K562 (cell line): ENCODE results near the gene SOX6. TPM values are rescaled to one million over a fixed set of nuclear protein-coding genes. Genes with fewer than 3 reads are reported as not detected.

ENCODE experiments used
- ATAC-seq: fragments of 200-7000 bp; cut with Tn5 transposase; 3 replicates; pipeline ENCODE4 v1.9.1; 2020; ENCODE audit warnings: moderate library complexity
- BruUV-seq: library from RNA; stranded (reverse); fragments of 400-500 nt; replicated peaks from 2 replicates; lab custom pipeline; 2021; lab: Mats Ljungman, UMichigan
- CTCF ChIA-PET: fragments of 300-600 bp; formaldehyde crosslinking; extraction: SDS; loops from one replicate; lab custom pipeline; 2021; ENCODE audit warnings: low intra/inter-chr PET ratio; lab: Yijun Ruan, JAX
- POLR2A ChIA-PET: fragments of 300-600, 350-650 bp; sonication (Branson Sonifier 250); formaldehyde crosslinking; extraction: SDS; loops from one replicate; lab custom pipeline; 2021; ENCODE audit warnings: antibody characterized with exemption, inconsistent platforms; lab: Yijun Ruan, JAX
- DNase-seq, 4 experiments: peaks; one replicate each; pipeline versions ENCODE4 v3.0.0 to v3.0.0-alpha.2; 2011 to 2018; ENCODE audit warnings: low spot score in 3 of 4, mixed read lengths in 3 of 4; ENCODE audit errors: extremely low read depth in 1 of 4
- FAIRE-seq: peaks from 2 replicates; lab custom pipeline; 2011; peaks lifted over from hg19 to GRCh38; lab: Jason Lieb, UNC
- H2AFZ ChIP-seq: 2 replicates; pipeline ENCODE4 v1.6.0; 2011; ENCODE audit warnings: low read depth, low read length, control low read depth, inconsistent platforms
- H3K27ac ChIP-seq: fragments of 200-600 bp; 3 replicates; pipeline ENCODE4 v1.8.0; 2011; ENCODE audit warnings: low read depth, mild to moderate bottlenecking, control low read depth, inconsistent platforms, low read length, moderate library complexity, mixed read lengths; ENCODE audit errors: extremely low read depth
- H3K27me3 ChIP-seq, 2 experiments: fragments of 300-600 bp in 1 of 2; 2 replicates in 1 of 2; 3 replicates in 1 of 2; pipeline versions ENCODE4 v1.6.0 to v1.8.0; 2011; ENCODE audit warnings: inconsistent platforms in 2 of 2, low read length in 2 of 2, mild to moderate bottlenecking in 1 of 2, mixed read lengths in 1 of 2, moderate library complexity in 1 of 2; ENCODE audit not compliant: control insufficient read depth in 2 of 2, insufficient read depth in 2 of 2
- H3K36me3 ChIP-seq: fragments of 300-600 bp; 3 replicates; pipeline ENCODE4 v1.8.0; 2011; ENCODE audit warnings: mild to moderate bottlenecking, low read length, inconsistent platforms; ENCODE audit not compliant: control insufficient read depth, insufficient read depth
- H3K4me1 ChIP-seq, 2 experiments: fragments of 200-600 bp in 1 of 2; replicated peaks in 1 of 2; 2 replicates in 1 of 2; 3 replicates in 1 of 2; pipeline versions ENCODE4 v1.5.1 to v1.8.0; 2011; ENCODE audit warnings: inconsistent platforms in 2 of 2, low read length in 2 of 2, mild to moderate bottlenecking in 1 of 2, mixed read lengths in 1 of 2, moderate library complexity in 1 of 2; ENCODE audit not compliant: control insufficient read depth in 2 of 2, insufficient read depth in 2 of 2
- H3K4me2 ChIP-seq: 2 replicates; pipeline ENCODE4 v1.6.1; 2011; ENCODE audit warnings: low read length, control low read depth, inconsistent platforms, mixed read lengths; ENCODE audit not compliant: insufficient read depth
- H3K4me3 ChIP-seq: fragments of 200-600 bp; sonication (generic), shearing (Covaris generic); 2 replicates; pipeline ENCODE4 v1.5.1; 2016; ENCODE audit warnings: control low read depth, inconsistent platforms
- H3K79me2 ChIP-seq: fragments of 200-600 bp; 3 replicates; pipeline ENCODE4 v1.8.0; 2011; ENCODE audit warnings: low read length, inconsistent platforms; ENCODE audit not compliant: control insufficient read depth, insufficient read depth
- H3K9ac ChIP-seq, 2 experiments: 2 replicates each; pipeline versions ENCODE4 v1.6.0 to v1.6.1; 2011; ENCODE audit warnings: low read depth in 2 of 2, low read length in 2 of 2, control low read depth in 1 of 2, inconsistent platforms in 1 of 2, mild to moderate bottlenecking in 1 of 2, mixed read lengths in 1 of 2; ENCODE audit not compliant: insufficient read depth in 1 of 2
- H3K9me1 ChIP-seq: one replicate; pipeline ENCODE4 v1.6.0; 2011; ENCODE audit warnings: inconsistent platforms, mild to moderate bottlenecking, low read length, moderate library complexity; ENCODE audit not compliant: control insufficient read depth, insufficient read depth
- H3K9me3 ChIP-seq: replicated peaks from 2 replicates; pipeline ENCODE4 v1.5.1; 2011; ENCODE audit warnings: low read depth, low read length, inconsistent platforms; ENCODE audit not compliant: control insufficient read depth, insufficient read depth
- H4K20me1 ChIP-seq: replicated peaks from 2 replicates; pipeline ENCODE4 v1.6.1; 2011; ENCODE audit warnings: low read length, inconsistent platforms, mixed read lengths; ENCODE audit not compliant: control insufficient read depth, insufficient read depth
- ADNP ChIP-seq: fragments of 200-800 bp; sonication (Bioruptor generic); IDR thresholded peaks from 2 replicates; pipeline ENCODE4 v1.6.1; 2016; ENCODE audit warnings: missing genetic modification characterization, missing compliant biosample characterization
- CBFA2T3 ChIP-seq: fragments of 450-650 bp; IDR thresholded peaks from 2 replicates; pipeline ENCODE4 v1.6.1; 2017
- EP300 ChIP-seq: IDR thresholded peaks from 2 replicates; pipeline ENCODE4 v1.6.1; 2012; ENCODE audit warnings: low read length, improper control_type of control experiment
- EZH2 ChIP-seq: IDR thresholded peaks from 2 replicates; pipeline ENCODE4 v1.6.1; 2012; ENCODE audit warnings: low read depth, mild to moderate bottlenecking, inconsistent platforms, low read length, borderline replicate concordance
- GATAD2A ChIP-seq: fragments of 450-650 bp; IDR thresholded peaks from 2 replicates; pipeline ENCODE4 v1.6.1; 2017
- HMBOX1 ChIP-seq: sonication (generic); IDR thresholded peaks from 2 replicates; pipeline ENCODE4 v1.6.1; 2016
- KDM5B ChIP-seq: fragments of 200-600 bp; sonication (generic); IDR thresholded peaks from 2 replicates; pipeline ENCODE4 v1.6.1; 2012; ENCODE audit warnings: low read depth, mild to moderate bottlenecking, moderate library complexity, low read length, control low read depth, inconsistent platforms; ENCODE audit not compliant: insufficient replicate concordance
- POLR2A ChIP-seq: fragments of 450-650 bp; conservative IDR thresholded peaks from 2 replicates; pipeline ENCODE4 v1.6.1; 2016
- SMARCA4 ChIP-seq: fragments of 450-650 bp; IDR thresholded peaks from 2 replicates; pipeline ENCODE4 v1.6.1; 2016
- ZEB2 ChIP-seq: fragments of 450-650 bp; IDR thresholded peaks from 2 replicates; pipeline ENCODE4 v1.6.1; 2016
- ZNF175 ChIP-seq: fragments of 200-800 bp; sonication (Bioruptor generic); IDR thresholded peaks from 2 replicates; pipeline ENCODE4 v1.6.1; 2016; ENCODE audit warnings: low read depth, mild to moderate bottlenecking, missing genetic modification characterization, missing compliant biosample characterization
- ZNF384 ChIP-seq: IDR thresholded peaks from 2 replicates; pipeline ENCODE4 v1.6.1; 2012; ENCODE audit warnings: low read depth, low read length, improper control_type of control experiment
- ZNF512 ChIP-seq: IDR thresholded peaks from 2 replicates; pipeline ENCODE4 v1.6.1; 2016; ENCODE audit warnings: missing genetic modification characterization, missing compliant biosample characterization
- ZNF764 ChIP-seq: fragments of 250-450 bp; sonication (Bioruptor Pico); IDR thresholded peaks from 2 replicates; pipeline ENCODE4 v1.4.0; 2020; ENCODE audit warnings: low read depth, mild to moderate bottlenecking, moderate library complexity
- WGBS: fragments of 100-300 bp; shearing (Covaris generic); methylation state at CpG from one replicate; pipeline ENCODE4 v1.1.6; 2016; ENCODE audit warnings: low coverage, mixed read lengths; ENCODE audit not compliant: insufficient coverage; ENCODE audit errors: missing lambda C conversion rate; 5-methylcytosine and 5-hydroxymethylcytosine counted together
- in situ Hi-C: fragments of 300-500 bp; cut with MboI; formaldehyde crosslinking; loops from 4 replicates; pipeline ENCODE4 v1.15.0; 2018; ENCODE audit warnings: inconsistent platforms, mixed read lengths
- intact Hi-C: fragments of 100-400 bp; cut with micrococcal nuclease; formaldehyde crosslinking; loops from 2 replicates; pipeline ENCODE4 v1.14.2; 2022
- polyA plus RNA-seq, 8 experiments: library from polyadenylated mRNA; depleted of rRNA in 4 of 8; stranded (reverse) in 5 of 8; unstranded in 3 of 8; fragments of >200 nt; fragmentation: Nextera tagmentation in 2 of 8; fragmentation: Illumina TruSeq in 1 of 8; extraction: Ambion mirVana in 2 of 8; extraction: Trizol in 1 of 8; gene quantifications; 2 replicates each; pipeline versions ENCODE4 v1.2.1 to v1.2.3, GENCODE V29; 2011 to 2014; ENCODE audit warnings: inconsistent platforms in 1 of 8, missing spikeins in 1 of 8
- total RNA-seq, 7 experiments: library from RNA; depleted of rRNA in 6 of 7; stranded (reverse); fragments of >200 nt in 6 of 7; fragmentation: Illumina TruSeq in 2 of 7; extraction: Trizol in 2 of 7; gene quantifications; 2 replicates each; pipeline versions ENCODE4 v1.2.1 to v1.2.3, GENCODE V29; 2011 to 2021; ENCODE audit warnings: low replicate concordance in 1 of 7

Gene SOX6
- total and polyA plus RNA-seq, 9 of the 15 experiments (the other 6 are each of a cell fraction or from before 2014, with no cell fraction given), result 0.89 to 8.7 (median 5.7) TPM

GRCh38 chr11:16363706-16364105, 7.4 kb upstream of the SOX6 start:
- Histone ChIP-seq H3K27ac (peak overlapping the region; percentile 39), H3K4me3 (no peak overlapping the region), H4K20me1 (no peaks in the 10 kb centered on the region), H2AFZ (peak overlapping the region; percentile 48; the same call in 1 of the 2 replicates), H3K4me1 (peaks cover 4 to 54% of the 10 kb centered on the region in 2 experiments; a peak in 4 of 5 replicates), H3K27me3 (no peaks in the 10 kb centered on the region), H3K79me2 (no peaks in the 10 kb centered on the region), H3K9me3 (no peaks in the 10 kb centered on the region), H3K4me2 (peak overlapping the region; percentile 35), H3K9ac (peak overlapping the region in 1 of 2 experiments; percentile 8; a peak in 1 of 4 replicates), H3K9me1 (no peaks in the 10 kb centered on the region), H3K36me3 (no peaks in the 10 kb centered on the region)
- TF ChIP-seq ZNF175 (CRISPR knock-in tag) (no peak), ZNF764 (no peak), POLR2A (no peak), ZEB2 (no peak), ZNF384 (peak; percentile 19; the same call in 1 of the 2 replicates), HMBOX1 (peak; percentile 95), ADNP (tag) (no peak), CBFA2T3 (peak; percentile 46), ZNF512 (tag) (no peak), SMARCA4 (0 out of 2 replicates have a peak, but pooled peaks have one; percentile 30), KDM5B (no peak), GATAD2A (no peak), EZH2 (no peak), EP300 (peak; percentile 8; the same call in 1 of the 2 replicates)
- ChIA-PET CTCF (no interaction called here), POLR2A (interaction anchor here (0.6 to 1.3 kb wide), 3 partner anchors 9 to 83 kb away, joined by 3 to 7 read pairs (median 3); no protein-coding TSS in a partner anchor)
- DNase-seq (peak in 1 of 4 experiments; percentile 55), ATAC-seq (peak; percentile 56), FAIRE-seq (peak; percentile 46)
- no TSS peak for BruUV-seq
- WGBS, result 4% methylated on average over 3 of the region's 3 CpGs
- intact Hi-C loops, result no loop called here
- in situ Hi-C loops, result loop anchor here (10.0 kb wide), 1 partner anchor 231 kb away; no protein-coding TSS in a partner anchor
